Activated CD4-positive, alpha-beta T cell treated with anti-CD3 and anti-CD28 coated beads, Interleukin-2, amount 50 U/mL, for 48 hours (primary cell): Measurements from ENCODE around the gene MRPS2.
"Not testable (repeated sequence)": the region's sequence is repeated elsewhere in the genome, so short reads cannot be mapped to it uniquely, and the experiment has no call there.

ENCODE experiments used
- DNase-seq, 2 experiments: peaks; one replicate each; pipeline ENCODE4 v3.0.0-alpha.2; 2020

Gene MRPS2

GRCh38 chr9:135501261-135502167 is 1.0 kb downstream of the MRPS2 start:
- DNase-seq = no peak

- DNase-seq = no peak
These were observed 1.8 kb downstream of the MRPS2 start for GRCh38 chr9:135502168-135502872.

GRCh38 chr9:135502873-135503321 is 2.4 kb downstream of the MRPS2 start:
- no peak for DNase-seq

GRCh38 chr9:135503371-135504261 is 3.1 kb downstream of the MRPS2 start:
- no peak for DNase-seq

DNA sequence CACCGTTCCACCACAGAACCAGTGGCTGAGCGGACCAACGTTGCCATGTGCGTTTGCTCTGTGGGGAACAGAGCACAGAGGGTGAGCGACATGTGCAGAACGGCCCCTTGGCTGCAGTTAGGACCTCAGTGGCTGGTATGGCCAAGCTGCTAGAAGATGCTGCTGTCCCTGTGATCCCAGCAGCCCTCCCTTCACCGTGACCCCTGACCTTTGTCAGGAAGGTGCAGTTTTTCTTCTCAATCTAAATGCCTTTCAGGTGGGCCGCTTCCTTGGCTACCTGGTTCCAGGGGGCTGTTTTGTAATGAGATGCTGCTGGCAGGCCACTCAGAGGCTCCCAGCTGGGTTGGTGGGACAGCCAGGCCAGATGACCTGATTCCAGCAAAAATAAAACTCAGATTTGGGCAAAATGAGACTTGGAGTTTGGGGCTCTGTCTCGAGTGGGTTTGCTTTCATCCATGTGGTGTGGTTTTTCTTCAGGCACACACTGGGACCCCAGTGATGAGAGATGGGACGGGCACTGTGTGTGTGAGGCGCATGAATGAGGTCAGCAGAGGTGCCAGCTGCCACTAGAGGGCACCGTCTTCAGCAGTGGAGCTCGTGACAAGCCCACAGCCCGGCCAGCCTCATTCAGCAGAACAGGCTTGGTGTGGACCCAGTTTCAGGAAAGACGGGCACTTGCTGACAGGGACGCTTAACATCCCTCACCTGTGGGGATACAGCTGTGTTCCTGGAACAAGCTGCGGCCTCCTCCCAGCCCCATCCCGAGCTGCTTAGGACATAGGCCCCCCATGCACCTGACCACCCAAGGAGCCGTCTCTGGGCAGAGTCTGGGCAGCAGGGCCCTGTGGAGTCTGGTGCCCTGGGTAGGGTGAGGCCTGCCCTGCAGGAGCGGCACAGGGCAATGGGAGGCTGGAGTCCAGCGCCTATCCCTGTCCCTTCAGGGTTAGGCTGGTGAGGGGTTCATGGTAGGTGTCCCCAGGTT is 4.1 kb downstream of the MRPS2 start:
- DNase-seq = peak; percentile 67 to 71

- DNase-seq = no peak
These were observed 5.1 kb downstream of the MRPS2 start for GRCh38 chr9:135505406-135506187.

- no peak for DNase-seq
These were observed 6.0 kb downstream of the MRPS2 start for GRCh38 chr9:135506327-135507103.

DNA sequence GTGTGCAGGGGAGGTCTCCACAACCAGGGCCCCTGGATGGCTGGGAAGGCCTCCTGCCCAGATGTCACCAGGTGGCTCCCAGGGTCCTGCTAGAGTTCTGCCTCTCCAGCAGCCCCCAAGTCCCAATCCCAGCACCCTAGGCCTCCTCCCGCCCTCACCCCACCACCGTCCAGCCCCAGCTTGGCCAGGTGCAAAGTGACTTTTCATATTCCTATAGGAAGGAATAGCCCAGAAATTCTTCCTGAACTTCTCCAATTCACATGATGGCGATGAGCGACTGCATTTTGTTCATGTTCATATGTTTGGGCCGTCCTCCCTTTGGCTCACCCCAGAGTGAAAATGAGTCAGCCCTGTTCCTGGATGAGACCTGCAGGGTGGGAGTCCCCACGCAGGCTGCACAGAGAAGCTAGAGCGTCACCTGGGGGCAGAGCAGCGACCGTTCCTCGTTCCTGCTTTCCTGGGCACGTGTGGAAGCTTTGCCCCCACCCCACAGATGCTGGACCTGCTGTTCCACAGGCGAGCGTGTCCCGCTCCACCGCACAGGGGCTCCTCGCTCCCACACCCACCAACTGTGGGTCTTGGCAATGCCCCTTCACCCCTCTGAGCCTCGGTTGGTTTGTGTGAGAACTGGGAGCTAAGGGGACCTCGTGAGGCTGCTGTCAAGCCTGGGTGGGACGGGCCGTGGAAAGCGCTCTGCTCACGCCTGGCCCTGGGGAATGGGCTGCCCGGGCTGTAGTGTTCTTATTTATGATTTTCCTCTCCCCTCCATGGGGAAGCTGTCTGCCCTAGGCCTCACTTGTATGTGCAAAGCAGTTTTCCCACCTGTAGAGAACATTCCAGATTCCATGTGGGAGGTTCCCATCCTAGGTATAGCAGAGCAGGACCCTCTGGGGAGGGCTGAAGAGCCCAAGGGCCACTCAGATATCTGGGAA is 6.9 kb downstream of the MRPS2 start:
- no peak for DNase-seq

DNA sequence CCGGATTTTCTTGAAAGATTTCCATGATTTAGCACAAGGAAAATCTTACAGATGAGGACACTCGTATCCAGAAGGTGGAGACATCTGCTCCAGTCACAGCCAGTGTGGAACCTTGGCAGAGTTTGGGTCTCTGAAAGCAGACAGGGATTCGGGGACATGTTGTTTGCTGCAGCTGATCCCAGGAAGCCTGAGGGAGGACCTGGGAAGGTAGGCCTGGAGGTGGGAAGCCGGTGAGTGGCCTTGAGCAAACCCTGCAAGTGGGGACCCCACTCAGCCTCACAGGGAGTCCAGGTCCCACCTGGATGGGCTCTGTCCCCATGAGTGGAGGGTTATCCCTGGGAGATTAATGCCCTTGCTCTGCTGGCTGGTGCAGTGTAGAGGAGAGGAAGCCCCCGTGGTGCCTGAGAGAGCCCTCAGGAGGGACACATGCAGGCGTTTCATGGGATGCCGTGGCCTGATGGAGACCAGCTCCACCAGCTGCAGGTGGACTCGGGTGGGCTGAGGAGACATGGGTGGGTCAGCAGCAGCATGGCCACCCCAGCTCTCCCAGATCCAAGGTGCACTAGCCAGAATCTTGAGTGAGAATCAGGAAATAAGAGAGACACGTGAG is 7.8 kb downstream of the MRPS2 start:
- no peak for DNase-seq

- DNase-seq = no peak
These were observed 9.0 kb downstream of the MRPS2 start for GRCh38 chr9:135509458-135509857.

DNA sequence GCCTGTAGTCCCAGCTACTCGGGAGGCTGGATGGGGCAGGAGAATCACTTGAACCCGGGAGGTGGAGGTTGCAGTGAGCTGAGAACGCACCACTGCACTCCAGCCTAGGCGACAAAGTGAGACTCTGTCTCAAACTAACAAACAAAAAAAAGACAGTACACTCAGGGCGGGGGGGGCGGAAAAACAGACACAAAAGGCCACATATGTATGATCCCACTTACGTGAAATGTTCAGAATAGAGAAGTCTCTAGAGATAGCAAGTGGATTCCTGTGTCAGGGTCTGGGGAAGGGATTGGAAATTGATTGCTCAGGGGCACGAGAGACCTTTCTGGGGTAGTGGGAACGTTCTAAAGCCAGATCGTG is 11.7 kb downstream of the MRPS2 start:
- DNase-seq = no peak

DNA sequence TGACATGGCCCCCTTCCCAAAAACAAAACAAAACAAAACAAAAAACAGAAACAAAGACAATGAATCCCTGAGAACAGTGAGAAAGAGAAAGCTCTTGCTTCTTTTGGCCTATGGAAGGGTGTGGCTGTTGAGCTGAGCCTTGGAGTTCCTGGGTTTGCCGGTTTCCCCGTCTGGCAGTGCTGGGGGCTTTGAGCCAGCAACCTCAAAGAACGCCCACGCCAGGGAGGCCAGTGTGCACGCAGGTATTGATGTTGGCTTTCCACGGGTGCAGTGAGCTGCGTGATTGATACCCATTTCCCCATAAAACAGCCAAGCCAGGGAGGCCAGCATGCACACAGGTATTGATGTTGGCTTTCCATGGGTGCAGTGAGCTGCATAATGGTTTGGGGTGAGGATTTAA is 12.4 kb downstream of the MRPS2 start:
- no peak for DNase-seq

GRCh38 chr9:135513351-135513846 is 12.9 kb downstream of the MRPS2 start:
- DNase-seq = no peak

GRCh38 chr9:135513906-135514305 is 13.4 kb downstream of the MRPS2 start:
- DNase-seq = not testable (repeated sequence)

GRCh38 chr9:135514342-135515082 is 14.0 kb downstream of the MRPS2 start:
- DNase-seq = no peak

DNA sequence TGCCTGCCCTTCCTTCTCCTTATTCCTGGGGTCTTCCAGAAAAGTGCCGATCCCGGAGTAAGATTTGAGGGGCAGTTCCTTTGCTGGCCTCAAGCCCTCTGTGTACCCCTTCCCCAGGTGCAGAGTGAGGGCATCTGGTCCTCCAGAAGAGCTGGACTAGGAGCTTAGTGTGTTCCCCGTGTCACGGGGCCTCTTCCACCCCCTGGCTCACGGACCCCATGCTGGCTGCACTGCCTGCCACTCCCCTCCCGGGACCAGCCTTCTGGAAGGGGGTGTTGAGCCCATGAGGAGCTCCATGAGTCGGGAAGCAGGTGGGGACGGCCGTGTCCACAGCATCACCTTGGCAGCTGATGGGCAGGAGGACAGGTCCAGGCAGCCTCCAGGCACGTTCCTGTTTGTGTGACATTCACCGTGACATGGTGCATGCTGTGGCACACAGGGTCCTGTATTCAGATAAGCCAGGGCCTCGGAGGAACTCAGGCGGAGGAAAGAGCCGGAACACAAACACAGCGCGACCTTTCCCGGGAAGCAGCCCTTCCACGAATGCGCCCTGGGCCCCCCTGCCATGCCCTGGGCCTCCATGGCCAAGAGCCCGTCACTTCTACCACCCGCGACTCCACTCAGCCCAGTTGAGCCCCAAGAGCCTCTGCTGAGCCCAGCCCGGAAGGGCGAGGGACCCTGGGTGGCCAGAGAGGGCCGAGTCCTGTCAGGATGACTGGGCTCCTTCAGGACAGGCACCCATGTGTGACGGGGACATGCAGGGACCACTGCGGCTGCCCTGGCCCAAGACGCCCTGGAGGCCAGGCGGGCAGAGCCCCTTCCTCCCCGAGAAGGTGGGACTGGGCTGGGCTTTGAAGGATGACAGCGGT is 14.8 kb downstream of the MRPS2 start:
- DNase-seq = no peak
